Stromal cell of bone marrow (primary cell): ENCODE results near the gene DNAJC3.
"Not testable (repeated sequence)": the region's sequence is repeated elsewhere in the genome, so short reads cannot be mapped to it uniquely, and the experiment has no call there.

ENCODE experiments used
- DNase-seq: peaks from one replicate; pipeline ENCODE4 v3.0.0-alpha.2; 2012; ENCODE audit warnings: low read depth

Gene DNAJC3

DNA sequence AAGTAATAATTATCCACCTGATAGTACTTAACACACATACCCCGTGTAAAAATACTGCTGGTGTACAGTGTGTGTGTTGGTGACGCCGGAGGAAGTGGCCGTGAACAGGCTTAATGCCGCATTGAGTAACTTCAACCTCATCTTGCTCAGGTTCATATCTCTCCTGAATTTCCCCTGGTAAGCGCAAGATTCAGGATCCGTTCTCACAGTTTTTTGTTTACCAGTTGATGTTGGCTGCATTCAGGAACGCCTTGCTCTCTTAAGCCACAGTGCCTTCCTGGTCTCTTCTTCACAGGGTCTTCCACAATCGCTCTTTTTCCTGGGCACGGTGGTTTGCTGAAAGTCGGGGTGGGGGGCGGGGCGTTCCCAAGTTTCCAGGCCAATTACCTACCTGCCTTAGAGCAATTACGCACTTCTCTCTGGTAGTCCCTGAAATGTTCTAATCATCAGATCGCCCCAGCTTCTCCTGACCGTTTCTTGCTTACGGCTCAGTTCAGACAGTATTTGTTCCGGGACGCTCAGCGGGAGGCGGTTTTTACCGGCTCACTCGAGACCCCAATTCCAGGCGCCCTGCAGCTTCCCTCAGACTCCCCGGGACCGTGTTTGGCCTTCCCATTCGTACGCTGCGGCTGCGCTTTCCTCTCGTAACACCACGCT is 706 bp upstream of the DNAJC3 start:
- no peak for DNase-seq

GRCh38 chr13:95677564-95678266 is 776 bp downstream of the DNAJC3 start:
- DNase-seq, result peak; percentile 28

- no peak for DNase-seq
Measured at GRCh38 chr13:95678967-95679366, 2.0 kb downstream of the DNAJC3 start.

DNA sequence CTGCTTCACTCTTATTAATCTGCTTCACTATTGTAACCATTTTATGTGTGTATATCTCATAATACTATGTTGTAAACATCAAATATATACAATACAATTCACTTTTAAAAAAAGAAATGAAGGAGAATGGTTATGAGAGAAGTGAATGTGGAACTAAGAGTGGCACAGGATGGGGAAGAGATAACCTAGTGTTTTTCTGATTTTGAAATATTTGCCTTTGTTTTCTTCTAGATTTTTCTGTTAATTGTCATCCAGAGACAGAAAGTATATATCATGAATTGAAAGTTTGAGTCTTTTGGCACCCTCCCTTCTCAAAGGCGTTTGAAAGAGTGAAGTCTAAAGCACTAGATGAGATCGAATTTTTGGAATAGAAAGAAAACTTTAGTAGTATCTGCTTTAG is 2.8 kb downstream of the DNAJC3 start:
- DNase-seq, result no peak

- no peak for DNase-seq
Measured at GRCh38 chr13:95684418-95684817, 7.5 kb downstream of the DNAJC3 start.

DNA sequence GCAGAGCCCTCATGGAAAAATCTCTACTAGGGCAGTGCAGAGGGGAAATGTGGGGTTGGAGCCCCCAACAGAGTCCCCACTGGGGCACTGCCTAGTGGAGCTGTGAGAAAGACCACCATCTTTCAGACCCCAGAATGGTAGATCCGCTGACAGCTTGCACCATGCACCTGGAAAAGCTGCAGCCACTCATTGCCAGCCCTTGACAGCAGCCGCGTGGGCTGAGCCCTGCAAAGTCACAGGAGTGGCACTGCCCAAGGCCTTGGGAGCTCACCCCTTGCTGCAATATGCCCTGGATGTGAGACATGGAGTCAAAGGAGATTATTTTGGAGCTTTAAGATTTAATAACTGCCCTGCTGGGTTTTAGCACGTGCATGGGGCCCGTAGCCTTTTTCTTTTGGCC is 8.0 kb downstream of the DNAJC3 start:
- DNase-seq, result not testable (repeated sequence)

DNA sequence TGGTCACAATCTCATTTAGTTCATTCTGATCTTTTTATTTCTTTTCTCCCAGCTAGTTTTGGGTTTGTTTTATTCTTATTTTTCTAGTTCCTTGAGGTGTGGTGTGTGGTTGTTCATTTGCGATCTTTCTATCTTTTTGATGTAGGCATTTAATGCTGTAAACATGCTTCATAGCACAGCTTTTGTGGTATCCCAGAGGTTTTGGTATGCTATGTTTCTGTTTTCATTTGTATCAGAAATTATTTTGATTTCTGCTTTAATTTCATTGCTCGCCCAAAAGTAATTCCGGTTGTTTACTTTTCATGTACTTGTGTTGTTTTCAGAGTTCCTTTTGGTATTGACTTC is 12.6 kb downstream of the DNAJC3 start:
- no peak for DNase-seq

- not testable (repeated sequence) for DNase-seq
Measured at GRCh38 chr13:95690986-95691385, 14.0 kb downstream of the DNAJC3 start.

- DNase-seq, result no peak
Measured at GRCh38 chr13:95697052-95697680, 20.2 kb downstream of the DNAJC3 start.

DNA sequence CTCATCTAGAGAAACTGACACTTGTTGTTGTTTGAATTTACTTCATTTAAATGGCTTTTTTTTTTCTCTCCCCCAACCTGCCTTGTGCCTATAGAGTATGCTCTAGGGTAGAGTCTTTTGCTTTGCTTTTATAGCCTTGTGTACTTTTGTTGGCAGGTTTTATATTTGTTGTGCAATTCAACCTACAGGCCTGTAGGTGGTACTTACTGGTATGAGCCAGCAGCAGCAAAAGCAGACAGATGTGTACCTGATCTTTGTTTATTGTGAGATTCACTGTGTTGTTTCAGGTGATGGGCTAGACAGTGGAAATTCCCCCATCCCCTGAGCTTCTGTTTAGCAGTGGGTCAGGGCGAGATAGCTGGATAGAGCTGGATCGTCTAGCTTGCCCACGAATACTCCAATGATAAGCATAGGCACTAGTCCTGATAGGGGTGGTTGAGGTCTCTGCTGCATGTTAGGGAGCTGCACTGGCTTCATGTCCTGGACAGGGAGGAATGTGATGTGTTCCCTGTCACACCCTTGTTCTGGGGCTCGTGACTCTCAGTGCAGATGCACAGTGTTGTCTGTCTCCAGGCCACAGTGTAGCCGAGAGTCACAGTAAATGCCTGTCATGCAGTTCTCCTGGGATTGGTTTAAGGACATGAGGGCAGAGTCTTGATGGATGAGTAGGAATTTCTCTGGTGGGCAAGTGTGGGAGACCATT is 21.3 kb downstream of the DNAJC3 start:
- no peak for DNase-seq

GRCh38 chr13:95703576-95703975 is 26.6 kb downstream of the DNAJC3 start:
- no peak for DNase-seq

- no peak for DNase-seq
Measured at GRCh38 chr13:95704510-95704909, 27.6 kb downstream of the DNAJC3 start.

DNA sequence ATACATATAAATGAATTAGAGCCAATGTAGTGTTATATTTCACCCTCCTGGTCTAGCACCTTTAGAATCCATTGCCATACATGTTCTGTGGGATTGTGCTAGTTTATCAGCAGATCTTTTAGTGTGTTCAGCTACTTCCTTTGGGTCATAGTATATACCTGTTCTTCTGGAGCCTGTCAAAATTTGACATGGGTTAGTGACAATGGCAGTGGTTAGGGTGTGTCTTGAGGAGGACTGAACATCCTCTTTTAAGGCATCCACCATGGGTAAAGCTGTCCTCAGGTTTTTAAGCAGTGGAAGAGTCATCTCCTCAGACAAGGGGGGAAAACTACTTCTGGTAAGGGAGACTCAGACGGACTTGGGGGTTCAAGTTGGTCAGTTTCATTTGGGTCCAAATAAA is 29.4 kb downstream of the DNAJC3 start:
- DNase-seq, result no peak

DNA sequence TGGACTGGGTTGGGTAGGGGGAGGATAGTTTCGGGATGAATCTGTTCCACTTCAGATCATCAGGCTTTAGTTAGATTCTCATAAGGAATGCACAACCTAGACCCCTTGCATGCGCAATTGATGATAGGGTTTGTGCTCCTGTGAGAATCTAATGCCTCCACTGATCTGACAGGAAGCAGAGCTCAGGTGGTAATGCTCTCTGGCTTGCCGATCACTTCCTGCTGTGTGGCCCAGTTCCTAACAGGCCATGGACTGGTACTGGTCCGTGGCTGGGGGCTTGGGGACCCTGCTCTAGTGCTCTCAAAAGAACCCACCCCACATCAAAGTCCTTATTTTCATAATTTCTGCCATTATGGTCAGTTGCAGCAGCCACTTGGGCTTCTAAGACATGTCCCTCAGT is 30.1 kb downstream of the DNAJC3 start:
- no peak for DNase-seq

DNA sequence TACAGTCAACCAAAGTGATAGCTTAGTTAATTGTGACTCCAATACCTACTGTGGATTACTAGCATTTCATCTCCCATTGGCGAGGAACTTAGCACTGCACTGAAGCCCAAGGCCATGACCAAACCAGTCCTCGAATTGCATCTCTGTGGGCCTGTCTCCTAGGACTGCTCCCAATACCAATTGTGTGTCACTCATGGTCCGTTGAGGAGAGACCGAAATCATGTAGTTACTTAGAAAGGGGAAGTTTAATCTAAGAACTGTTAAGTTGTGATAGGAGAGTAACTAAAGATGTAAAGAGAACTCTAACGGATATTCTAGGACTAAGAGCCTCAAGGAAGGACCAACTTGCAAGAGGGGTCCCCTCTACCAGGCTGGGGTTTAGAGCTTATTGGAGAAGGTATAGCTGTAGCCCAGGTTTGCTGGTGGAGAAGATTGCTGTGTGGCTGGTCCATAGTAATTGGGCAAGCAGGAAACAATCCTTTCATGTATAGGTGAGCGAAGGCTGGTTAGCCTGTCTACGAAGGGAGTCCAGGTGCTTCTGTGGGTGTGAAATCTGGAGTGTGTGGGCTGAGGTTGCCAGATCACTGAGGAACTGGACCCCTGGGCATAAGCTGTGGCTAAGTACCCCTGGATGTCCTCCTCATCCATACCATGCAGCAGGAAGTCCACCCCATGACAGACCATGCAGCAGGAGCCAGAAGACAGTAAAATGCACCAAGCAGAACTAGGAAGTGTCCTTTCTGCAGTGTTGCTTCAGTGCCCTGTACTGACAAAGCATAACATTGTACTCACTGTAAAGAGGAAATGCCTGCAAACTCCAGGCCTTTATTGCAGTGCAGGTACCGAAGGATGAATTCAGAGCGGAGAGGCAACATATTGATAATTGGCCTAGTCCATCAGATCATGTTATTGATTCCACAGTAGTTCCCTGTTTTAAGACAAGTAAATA is 30.8 kb downstream of the DNAJC3 start:
- no peak for DNase-seq

GRCh38 chr13:95708391-95708774 is 31.4 kb downstream of the DNAJC3 start:
- DNase-seq, result no peak

DNA sequence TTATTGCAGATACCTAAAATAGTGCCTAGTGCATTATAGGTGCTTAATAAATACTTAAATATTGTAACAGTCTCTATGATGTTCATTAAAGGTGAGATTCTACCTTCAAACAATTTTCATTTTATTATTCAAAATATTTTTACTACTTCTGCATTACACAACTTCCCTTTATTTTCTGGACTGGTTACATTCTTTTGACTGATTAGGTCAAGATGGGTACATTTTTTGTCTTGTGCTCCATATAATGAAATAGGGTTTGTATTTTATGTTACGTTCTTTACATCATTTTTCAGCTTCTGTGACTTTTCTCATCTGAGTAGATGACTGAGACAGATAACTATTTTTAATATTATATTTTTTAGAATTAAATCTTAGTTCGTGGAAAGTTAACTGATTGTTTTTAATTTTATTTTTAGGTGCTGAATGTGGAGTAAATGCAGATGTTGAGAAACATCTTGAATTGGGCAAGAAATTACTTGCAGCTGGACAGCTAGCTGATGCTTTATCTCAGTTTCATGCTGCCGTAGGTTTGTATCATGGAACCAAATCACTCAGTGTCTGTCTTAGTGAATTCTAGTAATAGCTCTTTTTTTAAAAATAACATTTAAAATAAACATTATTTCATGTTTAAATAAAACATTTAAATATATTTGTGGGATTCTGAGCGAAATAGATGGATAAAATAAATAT is 32.0 kb downstream of the DNAJC3 start:
- DNase-seq, result no peak

GRCh38 chr13:95710313-95710712 is 33.4 kb downstream of the DNAJC3 start:
- DNase-seq, result peak; percentile 38

DNA sequence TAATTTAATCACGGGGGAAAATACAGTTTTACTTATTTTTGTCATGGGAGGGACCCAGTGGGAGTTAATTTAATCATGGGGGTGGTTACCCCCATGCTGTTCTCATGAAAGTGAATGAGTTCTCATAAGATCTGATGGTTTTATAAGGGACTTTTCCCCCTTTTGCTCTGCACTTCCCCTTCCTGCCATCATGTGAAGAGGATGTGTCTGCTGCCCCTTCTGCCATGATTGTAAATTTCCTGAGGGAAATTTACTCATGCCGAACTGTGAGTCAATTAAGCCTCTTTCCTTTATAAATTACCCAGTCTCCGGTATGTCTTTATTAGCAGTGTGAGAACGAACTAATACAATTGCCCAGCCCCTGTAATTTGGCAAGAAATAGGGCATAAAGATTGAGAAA is 35.9 kb downstream of the DNAJC3 start:
- DNase-seq, result not testable (repeated sequence)

DNA sequence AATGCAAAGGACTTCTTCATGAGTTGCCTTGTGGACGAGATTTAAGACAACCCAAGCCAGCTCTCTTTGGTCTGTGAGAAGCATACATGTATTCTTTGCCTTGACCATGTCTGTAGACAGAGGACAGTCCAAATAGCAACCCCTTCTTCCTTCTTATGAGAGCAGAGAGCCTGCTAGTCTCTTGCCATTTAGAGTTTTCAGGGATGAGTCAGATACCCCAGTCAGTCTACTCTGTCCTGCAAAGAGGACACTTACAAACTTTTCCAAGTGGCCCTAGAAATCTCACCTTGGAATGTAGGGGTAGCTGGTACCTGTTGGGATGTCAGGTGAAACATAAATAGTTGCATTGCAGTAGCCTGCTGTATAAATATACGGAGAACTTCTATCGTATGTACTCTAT is 36.7 kb downstream of the DNAJC3 start:
- no peak for DNase-seq

- peak; percentile 48 for DNase-seq
Measured at GRCh38 chr13:95714142-95714832, 37.3 kb downstream of the DNAJC3 start.
